DMS53 (cell line): ENCODE measurements around the gene EBF4.

ENCODE experiments used
- DNase-seq: peaks from one replicate; lab custom pipeline; 2025; lab: John Stamatoyannopoulos, UW

Gene EBF4

GRCh38 chr20:2742934-2743559 lies 50.5 kb downstream of the EBF4 start:
- peak; percentile 85 for DNase-seq

GRCh38 chr20:2745060-2745910 lies 52.7 kb downstream of the EBF4 start:
- no peak for DNase-seq

GRCh38 chr20:2745936-2746635 lies 53.5 kb downstream of the EBF4 start:
- DNase-seq = no peak

GRCh38 chr20:2746636-2747265 lies 54.2 kb downstream of the EBF4 start:
- no peak for DNase-seq

GRCh38 chr20:2747676-2748235 lies 55.2 kb downstream of the EBF4 start:
- DNase-seq = no peak

GRCh38 chr20:2748551-2749342 lies 56.2 kb downstream of the EBF4 start:
- DNase-seq = no peak

GRCh38 chr20:2749343-2749950 lies 56.9 kb downstream of the EBF4 start:
- DNase-seq = no peak

GRCh38 chr20:2749951-2750490 lies 57.4 kb downstream of the EBF4 start:
- DNase-seq = peak; percentile 42

- DNase-seq = peak; percentile 83
Measured at GRCh38 chr20:2750491-2751251, 58.1 kb downstream of the EBF4 start.

- DNase-seq = peak; percentile 81
Measured at GRCh38 chr20:2751347-2751877, 58.8 kb downstream of the EBF4 start.

- DNase-seq = peak; percentile 83
Measured at GRCh38 chr20:2751878-2752566, 59.4 kb downstream of the EBF4 start.

- peak; percentile 79 for DNase-seq
Measured at GRCh38 chr20:2752567-2753460, 60.2 kb downstream of the EBF4 start.

- no peak for DNase-seq
Measured at GRCh38 chr20:2753461-2754040, 61.0 kb downstream of the EBF4 start.

- no peak for DNase-seq
Measured at GRCh38 chr20:2754424-2754823, 61.8 kb downstream of the EBF4 start.

GRCh38 chr20:2755451-2756055 lies 63.0 kb downstream of the EBF4 start:
- DNase-seq = no peak

- peak; percentile 50 for DNase-seq
Measured at GRCh38 chr20:2756056-2756611, 63.6 kb downstream of the EBF4 start.

GRCh38 chr20:2757001-2757400 lies 64.4 kb downstream of the EBF4 start:
- DNase-seq = no peak
